GM12878 (cell line): ENCODE measurements around the gene NCBP3. TPM values are rescaled to one million over a fixed set of nuclear protein-coding genes. Genes with fewer than 3 reads are reported as not detected.

Experiments used
- ATAC-seq: fragments of 200-7000 bp; cut with Tn5 transposase; 3 replicates; pipeline ENCODE4 v1.9.1; 2020; ENCODE audit warnings: mild to moderate bottlenecking, moderate library complexity
- BruUV-seq: library from RNA; stranded (reverse); fragments of 400-500 nt; replicated peaks from 2 replicates; lab custom pipeline; 2021; lab: Mats Ljungman, UMichigan
- CTCF ChIA-PET: fragments of 300-600 bp; sonication (Branson Sonifier 250); formaldehyde crosslinking; extraction: SDS; loops from one replicate; lab custom pipeline; 2021; ENCODE audit warnings: inconsistent platforms; lab: Yijun Ruan, JAX
- POLR2A ChIA-PET: fragments of 350-600 bp; formaldehyde crosslinking; extraction: SDS; loops from one replicate; lab custom pipeline; 2021; ENCODE audit warnings: inconsistent platforms; lab: Charles Lee
- RAD21 ChIA-PET: fragments of 300-600 bp; sonication (Branson Sonifier 250); formaldehyde crosslinking; loops from one replicate; lab custom pipeline; 2023; ENCODE audit warnings: antibody characterized with exemption; ENCODE audit not compliant: unreplicated experiment; lab: Charles Lee
- SMC1A ChIA-PET: fragments of 300-600 bp; sonication (Branson Sonifier 250); formaldehyde crosslinking; loops from one replicate; lab custom pipeline; 2023; ENCODE audit not compliant: unreplicated experiment, uncharacterized antibody; lab: Charles Lee
- DNase-seq: peaks from one replicate; pipeline ENCODE4 v3.0.0-alpha.2; 2011; ENCODE audit warnings: low read depth, low spot score
- FAIRE-seq: peaks from 3 replicates; lab custom pipeline; 2011; peaks lifted over from hg19 to GRCh38; lab: Jason Lieb, UNC
- H2AFZ ChIP-seq: 2 replicates; pipeline ENCODE4 v1.6.0; 2011; ENCODE audit warnings: low read depth, low read length, control low read depth; ENCODE audit not compliant: control insufficient read depth
- H3K27ac ChIP-seq: 2 replicates; pipeline ENCODE4 v1.5.1; 2011; ENCODE audit warnings: control low read depth; ENCODE audit not compliant: control insufficient read depth, insufficient read depth
- H3K27me3 ChIP-seq, 2 experiments: replicated peaks in 1 of 2; 2 replicates each; pipeline versions ENCODE4 v1.6.0 to v1.6.1; 2011; ENCODE audit warnings: low read length in 1 of 2; ENCODE audit not compliant: control insufficient read depth in 2 of 2, insufficient read depth in 2 of 2
- H3K36me3 ChIP-seq, 2 experiments: 2 replicates each; pipeline ENCODE4 v1.5.1; 2011; ENCODE audit warnings: low read length in 1 of 2; ENCODE audit not compliant: control insufficient read depth in 2 of 2, insufficient read depth in 2 of 2
- H3K4me1 ChIP-seq: 2 replicates; pipeline ENCODE4 v1.6.1; 2011; ENCODE audit warnings: mild to moderate bottlenecking, low read length, moderate library complexity, mixed read lengths; ENCODE audit not compliant: control insufficient read depth, insufficient read depth
- H3K4me2 ChIP-seq: 2 replicates; pipeline ENCODE4 v1.6.0; 2011; ENCODE audit warnings: control low read depth; ENCODE audit not compliant: control insufficient read depth, insufficient read depth
- H3K4me3 ChIP-seq: fragments of 200-600 bp; sonication (generic); 2 replicates; pipeline ENCODE4 v1.5.1; 2016
- H3K79me2 ChIP-seq: 2 replicates; pipeline ENCODE4 v1.6.0; 2011; ENCODE audit warnings: low read length; ENCODE audit not compliant: control insufficient read depth, insufficient read depth
- H3K9ac ChIP-seq: 2 replicates; pipeline ENCODE4 v1.8.0; 2011; ENCODE audit warnings: low read length, control low read depth, mixed read lengths; ENCODE audit not compliant: control insufficient read depth, insufficient read depth
- H3K9me3 ChIP-seq: replicated peaks from 3 replicates; pipeline ENCODE4 v1.5.1; 2011; ENCODE audit warnings: mild to moderate bottlenecking, low read length; ENCODE audit not compliant: control insufficient read depth, insufficient read depth
- H4K20me1 ChIP-seq: 2 replicates; pipeline ENCODE4 v1.6.0; 2011; ENCODE audit not compliant: control insufficient read depth, insufficient read depth
- ETV6 ChIP-seq, 2 experiments: fragments of 450-650 bp in 1 of 2; IDR thresholded peaks in 1 of 2; conservative IDR thresholded peaks in 1 of 2; 2 replicates each; pipeline ENCODE4 v1.6.1; 2014; ENCODE audit warnings: antibody characterized with exemption in 1 of 2, borderline replicate concordance in 1 of 2, low read depth in 1 of 2, mild to moderate bottlenecking in 1 of 2, moderate library complexity in 1 of 2
- HDGF ChIP-seq: fragments of 450-650 bp; IDR thresholded peaks from 2 replicates; pipeline ENCODE4 v1.6.1; 2016; ENCODE audit warnings: antibody characterized with exemption
- KAT2A ChIP-seq: conservative IDR thresholded peaks from 2 replicates; pipeline ENCODE4 v1.6.1; 2011; ENCODE audit warnings: low read depth, low read length; ENCODE audit not compliant: control insufficient read depth
- WGBS: methylation state at CpG from one replicate; pipeline ENCODE4 v1.1.6; 2016; ENCODE audit warnings: low lambda C conversion rate; ENCODE audit not compliant: insufficient replicate concordance, insufficient coverage; ENCODE audit errors: missing lambda C conversion rate; 5-methylcytosine and 5-hydroxymethylcytosine counted together
- in situ Hi-C: fragments of 300-500 bp; cut with MboI; formaldehyde crosslinking; loops from 9 replicates; pipeline ENCODE4 v1.14.3; 2018; ENCODE audit warnings: mixed read lengths
- intact Hi-C: fragments of 100-400 bp; cut with micrococcal nuclease; formaldehyde crosslinking; loops from one replicate; pipeline ENCODE4 v1.14.2; 2022; ENCODE audit not compliant: unreplicated experiment
- polyA plus RNA-seq, 11 experiments: library from polyadenylated mRNA; depleted of rRNA in 4 of 11; unstranded in 6 of 11; stranded (reverse) in 5 of 11; fragments of >200 nt; fragmentation: Nextera tagmentation in 4 of 11; fragmentation: Illumina TruSeq in 1 of 11; extraction: Ambion mirVana in 4 of 11; extraction: Trizol in 1 of 11; gene quantifications; 1 replicate in 1 of 11; 2 replicates in 10 of 11; pipeline versions ENCODE4 v1.2.1 to v1.2.3, GENCODE V29; 2011 to 2016; ENCODE audit warnings: inconsistent platforms in 2 of 11, missing spikeins in 2 of 11, low read depth in 1 of 11
- total RNA-seq, 4 experiments: library from RNA; depleted of rRNA in 3 of 4; stranded (reverse); fragments of >200 nt in 3 of 4; fragmentation: Illumina TruSeq in 1 of 4; extraction: Trizol in 1 of 4; gene quantifications; 2 replicates each; pipeline versions ENCODE4 v1.2.1 to v1.2.3, GENCODE V29; 2013 to 2021
- TF ChIP-seq, protein P1 (sequence below): IDR thresholded peaks from 2 replicates; pipeline ENCODE4 v1.6.1; 2011; ENCODE audit warnings: borderline replicate concordance, low read depth, mild to moderate bottlenecking, moderate library complexity, low read length; ENCODE audit not compliant: insufficient read depth, poor library complexity, severe bottlenecking
- TF ChIP-seq, protein P2 (sequence below): fragments of 450-650 bp; IDR thresholded peaks from 2 replicates; pipeline ENCODE4 v1.6.1; 2016; ENCODE audit warnings: mild to moderate bottlenecking

Gene NCBP3
- total and polyA plus RNA-seq, 10 of the 15 experiments (the other 5 are each of a cell fraction or from before 2014, with no cell fraction given), result 5.2 to 32.0 (median 23.2) TPM

DNA sequence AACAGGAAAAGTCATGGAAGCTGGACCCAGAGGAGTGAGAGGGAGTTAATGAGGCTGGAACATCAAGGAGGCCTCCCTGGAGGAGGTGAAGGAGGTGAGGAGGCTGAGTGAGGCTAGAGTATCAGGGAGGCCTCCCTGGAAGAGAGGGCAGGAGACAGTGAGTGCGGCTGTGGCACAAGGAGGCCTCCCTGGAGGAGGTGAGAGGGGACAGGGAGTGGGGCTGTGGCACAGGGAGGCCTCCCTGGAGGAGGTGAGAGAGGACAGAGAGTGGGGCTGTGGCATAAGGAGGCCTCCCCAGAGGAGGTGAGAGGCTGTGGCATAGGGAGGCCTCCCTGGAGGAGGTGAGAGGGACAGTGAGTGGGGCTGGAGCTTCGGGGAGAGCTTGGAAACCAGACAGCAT is 41.3 kb upstream of the NCBP3 start:
- ATAC-seq, result no peak
- no peak overlapping the region for H3K27ac ChIP-seq
- SMC1A ChIA-PET, result interaction anchor here (0.7 kb wide), 1 partner anchor 85 kb away, joined by 3 read pairs; no protein-coding TSS in a partner anchor
- RAD21 ChIA-PET, result no interaction called here
- no peaks in the 10 kb centered on the region for H3K9me3 ChIP-seq
- no peaks in the 10 kb centered on the region for H3K79me2 ChIP-seq
- no peak overlapping the region for H3K4me2 ChIP-seq
- intact Hi-C loops, result no loop called here
- no peak overlapping the region for H2AFZ ChIP-seq
- in situ Hi-C loops, result no loop called here
- H3K36me3 ChIP-seq, result no peaks in the 10 kb centered on the region
- BruUV-seq, result no TSS peak
- no peaks in the 10 kb centered on the region for H4K20me1 ChIP-seq
- 0% methylated on average over 1 of the region's 2 CpGs for WGBS
- no peak for FAIRE-seq
- CTCF ChIA-PET, result no interaction called here
- H3K4me1 ChIP-seq, result no peaks in the 10 kb centered on the region; the same call in 1 of the 2 replicates
- POLR2A ChIA-PET, result interaction anchor here (0.6 kb wide), 1 partner anchor 33 kb away, joined by 6 read pairs; no protein-coding TSS in a partner anchor
- TF ChIP-seq, protein P1, sequence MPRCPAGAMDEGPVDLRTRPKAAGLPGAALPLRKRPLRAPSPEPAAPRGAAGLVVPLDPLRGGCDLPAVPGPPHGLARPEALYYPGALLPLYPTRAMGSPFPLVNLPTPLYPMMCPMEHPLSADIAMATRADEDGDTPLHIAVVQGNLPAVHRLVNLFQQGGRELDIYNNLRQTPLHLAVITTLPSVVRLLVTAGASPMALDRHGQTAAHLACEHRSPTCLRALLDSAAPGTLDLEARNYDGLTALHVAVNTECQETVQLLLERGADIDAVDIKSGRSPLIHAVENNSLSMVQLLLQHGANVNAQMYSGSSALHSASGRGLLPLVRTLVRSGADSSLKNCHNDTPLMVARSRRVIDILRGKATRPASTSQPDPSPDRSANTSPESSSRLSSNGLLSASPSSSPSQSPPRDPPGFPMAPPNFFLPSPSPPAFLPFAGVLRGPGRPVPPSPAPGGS, result no peak
- peak; percentile 28; the same call in 1 of the 2 replicates for TF ChIP-seq HDGF
- TF ChIP-seq KAT2A, result no peak
- H3K9ac ChIP-seq, result no peak overlapping the region
- no peak overlapping the region for H3K4me3 ChIP-seq
- H3K27me3 ChIP-seq, result peaks cover 0 to 2% of the 10 kb centered on the region in 2 experiments; a peak in 1 of 4 replicates
- DNase-seq, result no peak

DNA sequence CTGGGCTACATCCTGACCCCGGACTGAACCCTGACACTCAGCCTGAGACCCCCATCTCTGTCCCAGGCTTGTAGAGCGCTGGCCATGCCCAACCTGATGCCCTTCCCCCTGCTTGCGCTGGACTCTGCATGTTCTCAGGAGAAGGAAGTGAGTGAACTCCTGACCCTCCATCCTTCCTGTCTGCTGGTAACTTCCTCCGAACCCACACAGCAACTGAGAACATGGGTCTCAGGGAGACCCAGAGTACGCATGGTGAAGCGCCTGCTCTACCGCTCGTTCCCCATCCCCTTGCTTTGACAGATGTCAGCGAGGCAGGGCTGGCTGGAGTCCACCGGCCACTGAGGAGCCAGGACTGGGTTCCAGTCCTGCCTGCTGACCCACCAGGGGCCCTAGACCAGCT is 40.7 kb upstream of the NCBP3 start:
- no TSS peak for BruUV-seq

More for the DNA sequence above, 40.7 kb upstream of the NCBP3 start:
- H2AFZ ChIP-seq, result no peak overlapping the region
- H3K4me2 ChIP-seq, result no peak overlapping the region
- FAIRE-seq (no peak), ATAC-seq (no peak), DNase-seq (no peak)
- H3K9ac ChIP-seq, result no peak overlapping the region
- TF ChIP-seq, protein P2, sequence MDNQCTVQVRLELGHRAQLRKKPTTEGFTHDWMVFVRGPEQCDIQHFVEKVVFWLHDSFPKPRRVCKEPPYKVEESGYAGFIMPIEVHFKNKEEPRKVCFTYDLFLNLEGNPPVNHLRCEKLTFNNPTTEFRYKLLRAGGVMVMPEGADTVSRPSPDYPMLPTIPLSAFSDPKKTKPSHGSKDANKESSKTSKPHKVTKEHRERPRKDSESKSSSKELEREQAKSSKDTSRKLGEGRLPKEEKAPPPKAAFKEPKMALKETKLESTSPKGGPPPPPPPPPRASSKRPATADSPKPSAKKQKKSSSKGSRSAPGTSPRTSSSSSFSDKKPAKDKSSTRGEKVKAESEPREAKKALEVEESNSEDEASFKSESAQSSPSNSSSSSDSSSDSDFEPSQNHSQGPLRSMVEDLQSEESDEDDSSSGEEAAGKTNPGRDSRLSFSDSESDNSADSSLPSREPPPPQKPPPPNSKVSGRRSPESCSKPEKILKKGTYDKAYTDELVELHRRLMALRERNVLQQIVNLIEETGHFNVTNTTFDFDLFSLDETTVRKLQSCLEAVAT, result no peak
- TF ChIP-seq ETV6 (conservative IDR thresholded peaks at IDR 0.05 in 1 of 2, IDR thresholded peaks at IDR 0.05 in 1 of 2; ENCODE audit: borderline replicate concordance in 1 of 2, low read depth in 1 of 2), result 0 out of 4 replicates have a peak, but pooled peaks of 1 of the 2 experiments have one; percentile 12
- H3K36me3 ChIP-seq, result no peaks in the 10 kb centered on the region
- SMC1A ChIA-PET, result no interaction called here
- WGBS, result 61% methylated on average over 10 of the region's 10 CpGs
- POLR2A ChIA-PET, result no interaction called here
- RAD21 ChIA-PET, result no interaction called here
- H3K9me3 ChIP-seq, result no peaks in the 10 kb centered on the region
- no peak overlapping the region for H3K4me3 ChIP-seq
- H4K20me1 ChIP-seq, result no peaks in the 10 kb centered on the region
- no peak overlapping the region for H3K27ac ChIP-seq
- CTCF ChIA-PET, result no interaction called here
- in situ Hi-C loops, result no loop called here
- H3K4me1 ChIP-seq, result no peaks in the 10 kb centered on the region; the same call in 1 of the 2 replicates
- H3K79me2 ChIP-seq, result no peaks in the 10 kb centered on the region
- intact Hi-C loops, result no loop called here
- peaks cover 0 to 2% of the 10 kb centered on the region in 2 experiments; a peak in 1 of 4 replicates for H3K27me3 ChIP-seq
